ENCODE measurements around the gene MYL6. TPM values are rescaled to one million over a fixed set of nuclear protein-coding genes. Genes with fewer than 3 reads are reported as not detected.
"Not testable (repeated sequence)": the region's sequence is repeated elsewhere in the genome, so short reads cannot be mapped to it uniquely, and the experiment has no call there.

Gene MYL6
- total and polyA plus RNA-seq, 2 donors (not counting 3 experiments of a cell fraction or from before 2014, with no cell fraction given): 2,543 to 8,470 TPM

DNA sequence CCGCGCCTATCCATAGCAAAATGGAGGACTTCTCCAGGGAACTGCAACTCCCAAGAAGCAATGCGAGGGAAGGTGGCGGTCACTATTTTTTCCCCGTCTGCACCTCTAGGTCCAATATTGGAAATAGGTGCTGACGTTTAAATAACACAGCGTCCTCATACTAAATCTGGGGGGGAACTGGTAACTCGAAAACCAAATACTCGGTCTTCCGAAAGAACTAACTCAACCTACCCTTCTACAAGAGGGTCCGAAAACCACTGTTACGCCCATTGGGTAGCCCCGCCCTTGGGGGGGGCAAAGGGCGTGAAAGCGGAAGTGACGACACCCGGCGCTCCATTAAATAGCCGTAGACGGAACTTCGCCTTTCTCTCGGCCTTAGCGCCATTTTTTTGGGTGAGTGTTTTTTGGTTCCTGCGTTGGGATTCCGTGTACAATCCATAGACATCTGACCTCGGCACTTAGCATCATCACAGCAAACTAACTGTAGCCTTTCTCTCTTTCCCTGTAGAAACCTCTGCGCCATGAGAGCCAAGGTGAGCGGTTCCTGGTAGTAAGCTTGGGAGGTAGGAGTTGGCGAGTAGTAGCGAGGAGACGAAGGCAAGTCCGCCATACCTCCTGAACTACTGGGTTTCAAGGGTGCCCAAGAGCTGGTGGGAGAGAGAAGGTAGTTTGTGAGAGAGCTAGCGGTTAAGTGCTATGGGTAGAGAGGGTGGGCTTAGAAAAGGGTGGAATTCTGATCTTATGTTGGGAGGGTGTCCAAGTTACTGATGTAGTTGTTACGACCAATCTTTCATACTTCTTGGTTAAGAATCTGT lies 41.7 kb upstream of the MYL6 start, which contains the start of gene RPL41:
TSS of gene RPL41 (plus strand) at position 367 of the 815 bp plus-strand sequence.
- DNase-seq (ENCODE audit: low read depth, low spot score) (peak; percentile 96), FAIRE-seq (peak; percentile 91)
- POLR2A ChIA-PET: interaction anchor here (0.6 to 4.0 kb wide), 4 partner anchors 12 to 143 kb away, joined by 3 to 37 read pairs (median 12); partner anchors contain the start of genes PA2G4, RAB5B and SMARCC2
- Histone ChIP-seq H3K9ac (replicated peaks; ENCODE audit: extremely low read depth, insufficient read depth, low read length) (peak within 1 kb of the TSS; percentile 95), H3K27me3 (ENCODE audit: control insufficient read depth in 2 of 2, insufficient read depth in 2 of 2, low read length in 2 of 2) (no peaks in the 10 kb centered on the region), H4K20me1 (replicated peaks; ENCODE audit: control insufficient read depth, extremely low read depth, insufficient read depth, low read length) (no peaks in the 10 kb centered on the region), H3K4me1 (ENCODE audit: control insufficient read depth, extremely low read depth, insufficient read depth, low read length) (peaks cover 24% of the 10 kb centered on the region), H3K79me2 (ENCODE audit: control insufficient read depth, insufficient read depth, low read length) (peaks cover 24% of the 10 kb centered on the region), H3K4me2 (ENCODE audit: insufficient read depth, low read length) (peak within 1 kb of the TSS; percentile 66), H3K27ac (ENCODE audit: insufficient read depth, low read depth, low read length) (peak within 1 kb of the TSS; percentile 86), H3K36me3 (ENCODE audit: control insufficient read depth in 2 of 2, extremely low read depth in 1 of 2, insufficient read depth in 2 of 2, low read length in 2 of 2) (peaks cover 3 to 14% of the 10 kb centered on the region in 2 experiments), H3K9me1 (replicated peaks; ENCODE audit: control insufficient read depth, extremely low read depth, insufficient read depth, low read length) (no peaks in the 10 kb centered on the region), H2AFZ (ENCODE audit: low read depth, low read length) (peak within 1 kb of the TSS; percentile 22), H3K4me3 (replicated peaks in 1 of 3; ENCODE audit: insufficient read depth in 1 of 3, low read depth in 1 of 3, low read length in 3 of 3) (peak within 1 kb of the TSS; percentile 70 to 98 (median 72)), H3K9me3 (replicated peaks; ENCODE audit: control insufficient read depth, insufficient read depth, low read length) (no peaks in the 10 kb centered on the region)
- TF ChIP-seq GATA2 (IDR thresholded peaks at IDR 0.05; ENCODE audit: insufficient read depth, insufficient read length, low read depth, low read length): no peak
- TF ChIP-seq FOS (IDR thresholded peaks at IDR 0.05; ENCODE audit: borderline replicate concordance, insufficient read depth, low read length): no peak
- TF ChIP-seq POLR2A (IDR thresholded peaks at IDR 0.05; ENCODE audit: low read depth, low read length): peak; percentile 100
- TF ChIP-seq, protein P1, sequence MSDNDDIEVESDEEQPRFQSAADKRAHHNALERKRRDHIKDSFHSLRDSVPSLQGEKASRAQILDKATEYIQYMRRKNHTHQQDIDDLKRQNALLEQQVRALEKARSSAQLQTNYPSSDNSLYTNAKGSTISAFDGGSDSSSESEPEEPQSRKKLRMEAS (IDR thresholded peaks at IDR 0.05; ENCODE audit: insufficient read depth, insufficient read length): no peak
- TF ChIP-seq POLR2AphosphoS5 (IDR thresholded peaks at IDR 0.05; ENCODE audit: insufficient read depth, low read depth, low read length): peak; percentile 100
- BruUV-seq (replicated peaks): TSS peak; percentile 77
- CTCF ChIA-PET: interaction anchor here (1.4 to 11.9 kb wide), 4 partner anchors 12 to 72 kb away, joined by 3 to 236 read pairs (median 18); partner anchors contain the start of genes PA2G4 and SMARCC2
- intact Hi-C loops (cut with micrococcal nuclease) (loop anchor here (1.0 kb wide), 3 partner anchors 12 to 69 kb away; partner anchors contain the start of gene PA2G4), dilution Hi-C loops (cut with MboI; ENCODE audit: extremely low pct_ligation_motif_present, low sequenced_read_pairs) (no loop called here)

DNA sequence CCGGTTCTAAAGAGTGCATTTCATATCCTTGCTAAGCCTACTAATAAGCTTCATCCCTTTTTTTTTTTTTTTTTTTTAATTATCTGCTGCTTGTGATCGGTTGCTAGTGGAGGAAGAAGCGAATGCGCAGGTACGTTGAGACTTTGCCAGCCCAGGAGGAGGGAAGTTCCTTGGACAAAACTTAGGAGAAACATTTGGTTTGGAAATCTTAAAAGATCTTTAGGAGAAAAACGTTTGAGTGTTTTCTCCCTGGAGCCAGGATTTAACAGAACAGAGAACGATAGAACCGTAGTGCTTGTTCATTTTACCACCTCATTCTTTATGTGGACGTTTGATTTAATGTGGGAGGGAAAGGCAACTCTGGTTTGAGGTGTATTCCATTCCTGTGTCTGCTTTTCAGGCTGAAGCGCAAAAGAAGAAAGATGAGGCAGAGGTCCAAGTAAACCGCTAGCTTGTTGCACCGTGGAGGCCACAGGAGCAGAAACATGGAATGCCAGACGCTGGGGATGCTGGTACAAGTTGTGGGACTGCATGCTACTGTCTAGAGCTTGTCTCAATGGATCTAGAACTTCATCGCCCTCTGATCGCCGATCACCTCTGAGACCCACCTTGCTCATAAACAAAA lies 41.0 kb upstream of the MYL6 start:
- DNase-seq (ENCODE audit: low read depth, low spot score); FAIRE-seq; H3K27me3 ChIP-seq (ENCODE audit: control insufficient read depth in 2 of 2, insufficient read depth in 2 of 2, low read length in 2 of 2); intact Hi-C loops (cut with micrococcal nuclease); H2AFZ ChIP-seq (ENCODE audit: low read depth, low read length); H3K9me3 ChIP-seq (replicated peaks; ENCODE audit: control insufficient read depth, insufficient read depth, low read length); dilution Hi-C loops (cut with MboI; ENCODE audit: extremely low pct_ligation_motif_present, low sequenced_read_pairs); H4K20me1 ChIP-seq (replicated peaks; ENCODE audit: control insufficient read depth, extremely low read depth, insufficient read depth, low read length); H3K9me1 ChIP-seq (replicated peaks; ENCODE audit: control insufficient read depth, extremely low read depth, insufficient read depth, low read length): not testable (repeated sequence)
- H3K4me1 ChIP-seq (ENCODE audit: control insufficient read depth, extremely low read depth, insufficient read depth, low read length): peaks cover 24% of the 10 kb centered on the region
- POLR2A ChIA-PET: interaction anchor here (0.7 to 4.0 kb wide), 4 partner anchors 11 to 143 kb away, joined by 3 to 37 read pairs (median 19); partner anchors contain the start of genes ESYT1, PA2G4, RAB5B and SMARCC2
- peaks cover 24% of the 10 kb centered on the region for H3K79me2 ChIP-seq (ENCODE audit: control insufficient read depth, insufficient read depth, low read length)
- peak overlapping the region; percentile 70 to 98 (median 72) for H3K4me3 ChIP-seq (replicated peaks in 1 of 3; ENCODE audit: insufficient read depth in 1 of 3, low read depth in 1 of 3, low read length in 3 of 3)
- H3K36me3 ChIP-seq (ENCODE audit: control insufficient read depth in 2 of 2, extremely low read depth in 1 of 2, insufficient read depth in 2 of 2, low read length in 2 of 2): peaks cover 0 to 15% of the 10 kb centered on the region in 2 experiments
- peak overlapping the region; percentile 66 for H3K4me2 ChIP-seq (ENCODE audit: insufficient read depth, low read length)
- H3K9ac ChIP-seq (replicated peaks; ENCODE audit: extremely low read depth, insufficient read depth, low read length): peak overlapping the region; percentile 95
- CTCF ChIA-PET: interaction anchor here (2.2 to 11.9 kb wide), 4 partner anchors 10 to 72 kb away, joined by 14 to 236 read pairs (median 27); partner anchors contain the start of genes ESYT1, PA2G4 and SMARCC2
- TSS peak; percentile 63 for BruUV-seq (replicated peaks)
- H3K27ac ChIP-seq (ENCODE audit: insufficient read depth, low read depth, low read length): peak overlapping the region; percentile 86
